Stimulated activated memory B cell treated with anti-CD40 and anti-IgM and Interleukin-4, amounts not matched to agents 10 μg/mL and 1 μg/mL and 100 μg/mL, for 72 hours (primary cell): ENCODE results near the gene AXIN2.

Experiments
- ATAC-seq: fragments of 150-1000 bp; cut with Tn5 transposase; 2 replicates; pipeline ENCODE4 v1.10.0; 2021
- H3K27ac Mint-ChIP-seq: one replicate; pipeline ENCODE4 v1.8.0; 2022; ENCODE audit warnings: mild to moderate bottlenecking, mixed read lengths
- H3K27me3 Mint-ChIP-seq: one replicate; pipeline ENCODE4 v1.8.0; 2022; ENCODE audit warnings: mixed read lengths
- H3K36me3 Mint-ChIP-seq: one replicate; pipeline ENCODE4 v1.8.0; 2022; ENCODE audit warnings: mixed read lengths
- H3K4me1 Mint-ChIP-seq: one replicate; pipeline ENCODE4 v1.8.0; 2022; ENCODE audit warnings: mixed read lengths
- H3K4me3 Mint-ChIP-seq: one replicate; pipeline ENCODE4 v1.8.0; 2022; ENCODE audit warnings: mild to moderate bottlenecking, moderate library complexity, mixed read lengths
- H3K9me3 Mint-ChIP-seq: one replicate; pipeline ENCODE4 v1.8.0; 2022; ENCODE audit warnings: mixed read lengths

AXIN2 gene

DNA sequence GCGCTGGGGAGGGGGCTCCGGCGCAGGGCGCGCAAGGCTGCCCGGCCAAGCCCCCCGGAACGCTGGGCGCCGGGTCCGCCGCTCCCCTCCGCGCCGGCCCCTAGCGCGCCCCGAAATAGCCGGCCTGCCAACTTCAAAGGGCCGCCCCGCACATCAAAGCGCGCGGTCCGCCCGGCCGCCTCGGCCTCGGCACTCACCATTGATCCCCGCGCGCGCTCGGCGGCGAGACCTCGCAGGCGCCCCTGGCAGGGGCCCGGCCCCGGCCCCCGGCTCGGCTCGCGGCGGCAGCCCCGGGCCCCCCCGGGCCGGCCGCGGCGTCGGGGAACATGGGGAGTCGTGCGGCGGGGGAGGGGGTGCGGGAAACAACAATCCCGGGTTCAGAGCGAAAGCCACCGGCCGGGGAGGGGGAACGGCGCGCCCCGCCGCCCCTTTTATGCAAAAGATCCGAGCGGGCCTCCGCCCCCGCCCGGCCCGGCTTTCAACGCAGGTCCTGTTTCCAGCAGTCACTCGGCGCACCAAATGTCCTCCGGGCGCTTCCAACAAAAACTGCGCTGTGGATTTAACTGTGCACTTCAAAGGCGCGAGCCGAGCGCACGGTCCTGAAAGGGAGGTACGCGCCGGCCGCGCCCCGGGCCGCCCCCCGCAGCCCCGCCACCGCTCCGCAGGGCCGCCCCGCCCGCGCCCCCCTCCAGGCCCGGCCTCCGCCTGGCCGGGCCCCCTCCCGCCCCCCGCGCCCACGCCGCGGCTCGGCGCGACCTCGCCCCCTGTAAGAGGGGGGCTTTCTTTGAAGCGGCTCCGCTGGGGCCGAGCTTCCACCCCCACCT is 608 bp downstream of the AXIN2 start:
- peak; percentile 63 for ATAC-seq
- Mint-ChIP-seq H3K27ac (peak overlapping the region; percentile 34), H3K27me3 (peaks cover 23% of the 10 kb centered on the region), H3K4me1 (peaks cover 41% of the 10 kb centered on the region), H3K36me3 (no peaks in the 10 kb centered on the region), H3K9me3 (no peaks in the 10 kb centered on the region), H3K4me3 (peak overlapping the region; percentile 78)

DNA sequence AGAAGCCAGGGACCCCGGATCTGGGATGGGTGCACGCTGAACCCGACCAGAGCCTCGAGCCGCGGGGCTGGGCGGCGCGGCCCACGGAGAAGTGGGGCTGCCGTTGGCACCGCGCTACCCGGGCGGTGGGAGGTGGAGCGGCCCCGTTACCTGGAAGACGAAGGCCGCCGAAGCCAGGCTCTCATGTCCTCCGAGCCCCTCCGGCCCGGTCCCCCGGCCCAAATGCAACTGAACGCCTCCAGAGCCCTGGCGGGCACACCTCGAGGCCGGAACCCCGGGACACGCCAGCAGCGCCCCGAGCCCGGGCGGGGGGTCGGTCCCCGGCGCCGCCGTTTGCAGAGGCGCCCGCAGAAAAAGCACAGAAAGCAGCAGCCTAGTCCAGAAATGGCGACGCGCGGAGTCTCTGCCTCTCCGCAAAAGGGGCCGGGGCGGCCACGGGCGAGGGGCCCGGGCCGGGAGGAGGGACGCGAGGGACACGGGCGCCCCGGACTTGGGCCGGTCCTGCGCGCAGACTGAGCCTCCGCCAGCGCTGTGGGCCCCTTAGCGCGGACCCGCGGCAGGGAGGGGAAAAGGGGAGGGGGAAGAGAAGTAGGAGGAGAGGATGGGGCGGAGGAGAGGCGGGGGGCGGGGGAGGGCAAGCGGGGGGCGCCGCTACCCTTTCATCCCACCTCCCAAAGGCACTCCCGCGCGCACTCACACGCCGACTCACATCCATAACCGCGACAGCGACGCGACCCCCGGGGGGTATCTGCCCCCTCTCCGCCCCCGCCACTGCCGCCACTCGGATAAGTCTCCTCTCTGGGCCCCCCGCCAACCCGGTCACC is 1.4 kb downstream of the AXIN2 start:
- peaks cover 38% of the 10 kb centered on the region for H3K4me1 Mint-ChIP-seq
- ATAC-seq, result no peak
- no peaks in the 10 kb centered on the region for H3K36me3 Mint-ChIP-seq
- no peaks in the 10 kb centered on the region for H3K9me3 Mint-ChIP-seq
- H3K4me3 Mint-ChIP-seq, result peak overlapping the region; percentile 63
- H3K27ac Mint-ChIP-seq, result no peak overlapping the region
- H3K27me3 Mint-ChIP-seq, result peaks cover 20% of the 10 kb centered on the region

DNA sequence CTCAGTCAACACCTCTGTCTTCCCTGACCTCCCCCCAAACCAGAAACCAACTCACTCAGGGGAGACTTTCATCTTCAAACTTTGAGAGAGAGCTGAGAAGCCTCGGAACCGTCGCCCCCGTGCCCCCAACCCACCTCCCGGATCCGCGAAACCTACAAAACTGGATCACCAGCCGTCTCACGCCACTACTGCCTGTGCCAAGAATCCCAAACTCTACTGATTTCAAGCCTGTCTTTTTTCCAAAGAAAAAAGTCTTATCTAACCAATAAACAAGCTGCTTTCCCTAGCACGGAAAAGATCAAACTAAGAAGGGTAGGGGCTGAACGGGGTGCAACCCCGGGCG is 2.0 kb downstream of the AXIN2 start:
- Mint-ChIP-seq H3K27me3 (peaks cover 20% of the 10 kb centered on the region), H3K4me1 (peaks cover 33% of the 10 kb centered on the region), H3K27ac (no peak overlapping the region), H3K4me3 (peak overlapping the region; percentile 63), H3K36me3 (no peaks in the 10 kb centered on the region), H3K9me3 (no peaks in the 10 kb centered on the region)
- no peak for ATAC-seq

- ATAC-seq, result no peak
- peak overlapping the region; percentile 63 for H3K4me3 Mint-ChIP-seq
These were observed 2.6 kb downstream of the AXIN2 start for GRCh38 chr17:65558683-65559460.

GRCh38 chr17:65558311-65558682 is 3.2 kb downstream of the AXIN2 start:
- H3K9me3 Mint-ChIP-seq, result no peaks in the 10 kb centered on the region
- H3K4me3 Mint-ChIP-seq, result no peak overlapping the region
- H3K4me1 Mint-ChIP-seq, result peaks cover 26% of the 10 kb centered on the region
- no peaks in the 10 kb centered on the region for H3K36me3 Mint-ChIP-seq
- peaks cover 18% of the 10 kb centered on the region for H3K27me3 Mint-ChIP-seq
- ATAC-seq, result no peak
- no peak overlapping the region for H3K27ac Mint-ChIP-seq

More at GRCh38 chr17:65558683-65559460, 2.6 kb downstream of the AXIN2 start:
- Mint-ChIP-seq H3K27ac (no peak overlapping the region), H3K27me3 (peaks cover 20% of the 10 kb centered on the region), H3K4me1 (peaks cover 28% of the 10 kb centered on the region), H3K9me3 (no peaks in the 10 kb centered on the region), H3K36me3 (no peaks in the 10 kb centered on the region)

DNA sequence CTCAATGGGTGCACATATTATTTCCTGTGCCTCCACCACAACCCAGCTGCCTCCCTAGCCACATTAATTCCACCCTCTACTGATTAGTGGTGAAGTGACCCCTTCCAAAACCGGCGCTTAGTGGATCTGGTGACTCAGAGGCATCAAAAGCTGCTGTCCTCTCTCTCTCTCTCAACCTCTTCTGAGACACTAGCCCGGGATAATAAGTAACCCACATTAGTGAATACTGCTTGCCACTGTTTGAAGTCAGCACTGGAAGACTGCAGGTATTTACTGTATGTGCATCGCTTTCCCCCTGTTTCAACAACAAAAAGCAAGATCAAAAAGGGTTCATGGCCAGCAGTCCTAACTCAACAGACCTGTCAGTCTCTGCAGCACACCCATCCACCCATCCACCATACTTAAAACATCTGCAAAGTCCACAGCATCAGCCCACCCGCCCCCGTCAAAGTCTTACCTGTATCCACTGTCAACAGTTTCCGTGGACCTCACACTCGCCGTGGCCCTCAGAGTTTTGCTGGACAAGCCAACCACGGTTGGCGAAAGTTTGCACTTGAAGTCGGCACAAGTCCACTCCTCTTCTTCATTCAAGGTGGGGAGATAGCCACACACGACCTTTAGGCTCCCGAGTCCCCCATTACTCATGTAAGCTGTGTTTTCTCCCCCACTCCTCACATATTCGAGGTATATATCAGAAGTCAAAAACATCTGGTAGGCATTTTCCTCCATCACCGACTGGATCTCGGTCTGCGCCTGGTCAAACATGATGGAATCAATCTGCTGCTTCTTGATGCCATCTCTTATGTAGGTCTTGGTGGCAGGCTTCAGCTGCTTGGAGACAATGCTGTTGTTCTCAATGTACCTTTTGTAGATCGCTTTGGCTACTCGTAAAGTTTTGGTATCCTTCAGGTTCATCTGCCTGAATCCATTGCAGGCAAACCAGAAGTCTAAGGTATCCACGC is 3.8 kb downstream of the AXIN2 start:
- peaks cover 11% of the 10 kb centered on the region for H3K27me3 Mint-ChIP-seq
- H3K27ac Mint-ChIP-seq, result no peak overlapping the region
- H3K4me3 Mint-ChIP-seq, result no peak overlapping the region
- peaks cover 21% of the 10 kb centered on the region for H3K4me1 Mint-ChIP-seq
- no peak for ATAC-seq
- no peaks in the 10 kb centered on the region for H3K36me3 Mint-ChIP-seq
- no peaks in the 10 kb centered on the region for H3K9me3 Mint-ChIP-seq

- ATAC-seq, result no peak
- Mint-ChIP-seq H3K36me3 (no peaks in the 10 kb centered on the region), H3K4me1 (peaks cover 18% of the 10 kb centered on the region), H3K27me3 (peaks cover 4% of the 10 kb centered on the region), H3K9me3 (no peaks in the 10 kb centered on the region), H3K27ac (no peak overlapping the region), H3K4me3 (no peak overlapping the region)
These were observed 4.5 kb downstream of the AXIN2 start for GRCh38 chr17:65556910-65557348.

- Mint-ChIP-seq H3K4me3 (no peak overlapping the region), H3K4me1 (peaks cover 15% of the 10 kb centered on the region), H3K27me3 (no peaks in the 10 kb centered on the region), H3K27ac (no peak overlapping the region), H3K9me3 (no peaks in the 10 kb centered on the region), H3K36me3 (no peaks in the 10 kb centered on the region)
- ATAC-seq, result no peak
These were observed 5.2 kb downstream of the AXIN2 start for GRCh38 chr17:65556014-65556909.

GRCh38 chr17:65554553-65555223 is 6.8 kb downstream of the AXIN2 start:
- H3K36me3 Mint-ChIP-seq, result no peaks in the 10 kb centered on the region
- H3K27me3 Mint-ChIP-seq, result no peaks in the 10 kb centered on the region
- ATAC-seq, result no peak
- H3K9me3 Mint-ChIP-seq, result no peaks in the 10 kb centered on the region
- H3K4me3 Mint-ChIP-seq, result no peak overlapping the region
- H3K4me1 Mint-ChIP-seq, result peaks cover 14% of the 10 kb centered on the region
- no peak overlapping the region for H3K27ac Mint-ChIP-seq

GRCh38 chr17:65553646-65554552 is 7.5 kb downstream of the AXIN2 start:
- H3K4me3 Mint-ChIP-seq, result no peak overlapping the region
- H3K36me3 Mint-ChIP-seq, result peaks cover 4% of the 10 kb centered on the region
- H3K4me1 Mint-ChIP-seq, result peaks cover 7% of the 10 kb centered on the region
- no peaks in the 10 kb centered on the region for H3K27me3 Mint-ChIP-seq
- ATAC-seq, result no peak
- H3K27ac Mint-ChIP-seq, result no peak overlapping the region
- no peaks in the 10 kb centered on the region for H3K9me3 Mint-ChIP-seq

GRCh38 chr17:65553009-65553645 is 8.3 kb downstream of the AXIN2 start:
- Mint-ChIP-seq H3K36me3 (peaks cover 4% of the 10 kb centered on the region), H3K27me3 (no peaks in the 10 kb centered on the region), H3K27ac (no peak overlapping the region), H3K4me3 (no peak overlapping the region), H3K4me1 (no peaks in the 10 kb centered on the region), H3K9me3 (no peaks in the 10 kb centered on the region)
- ATAC-seq, result no peak

- no peaks in the 10 kb centered on the region for H3K27me3 Mint-ChIP-seq
- H3K4me1 Mint-ChIP-seq, result no peaks in the 10 kb centered on the region
- H3K36me3 Mint-ChIP-seq, result peaks cover 4% of the 10 kb centered on the region
- H3K4me3 Mint-ChIP-seq, result no peak overlapping the region
- no peak overlapping the region for H3K27ac Mint-ChIP-seq
- ATAC-seq, result no peak
- no peaks in the 10 kb centered on the region for H3K9me3 Mint-ChIP-seq
These were observed 9.2 kb downstream of the AXIN2 start for GRCh38 chr17:65552214-65552613.
